Peyer's patch (tissue), 4 donors: ENCODE data around the gene NAGPA. TPM values are rescaled to one million over a fixed set of nuclear protein-coding genes. Genes with fewer than 3 reads are reported as not detected.

Source experiments
- DNase-seq, 3 donors: peaks; one replicate each; pipeline ENCODE4 v3.0.0-alpha.2; 2017 to 2019
- H3K27ac ChIP-seq, 4 donors: fragments of 200-600 bp; sonication (generic); one replicate each; pipeline ENCODE4 v1.5.1; 2016 to 2019
- H3K27me3 ChIP-seq, 2 donors: fragments of 200-600 bp; sonication (generic); one replicate each; pipeline ENCODE4 v1.5.1; 2019
- H3K36me3 ChIP-seq, 3 donors: fragments of 200-600 bp; sonication (generic); one replicate each; pipeline ENCODE4 v1.5.1; 2016 to 2019
- H3K4me1 ChIP-seq, 4 donors: fragments of 200-600 bp; sonication (generic); one replicate each; pipeline ENCODE4 v1.5.1; 2016 to 2019
- H3K4me3 ChIP-seq, 4 donors: fragments of 200-600 bp; sonication (generic); 1 replicate in 3 of 4; 2 replicates in 1 of 4; pipeline ENCODE4 v1.5.1; 2016 to 2019; ENCODE audit warnings: mild to moderate bottlenecking in 1 of 4
- H3K9me3 ChIP-seq, 4 donors: fragments of 200-600 bp; sonication (generic); one replicate each; pipeline ENCODE4 v1.5.1; 2016 to 2019; ENCODE audit warnings: mild to moderate bottlenecking in 1 of 4
- CTCF ChIP-seq, 6 experiments: fragments of 450-650 bp in 4 of 6; fragments of 200-600 bp in 2 of 6; sonication (generic) in 1 of 6; IDR thresholded peaks; one replicate each; pipeline ENCODE4 v1.5.1; 2017 to 2019; ENCODE audit warnings: antibody characterized with exemption in 6 of 6, mild to moderate bottlenecking in 3 of 6, moderate library complexity in 1 of 6
- POLR2A ChIP-seq, 2 donors: fragments of 450-650 bp; IDR thresholded peaks; one replicate each; pipeline ENCODE4 v1.5.1; 2017; ENCODE audit warnings: antibody characterized with exemption in 2 of 2, mild to moderate bottlenecking in 2 of 2, moderate library complexity in 2 of 2
- total RNA-seq, 4 donors: library from RNA; depleted of rRNA; stranded (reverse); fragments of >200 nt; gene quantifications; one replicate each; pipeline ENCODE4 v1.1.0, GENCODE V29; 2016

Gene NAGPA
- total RNA-seq, 4 donors from 2014 or later = 50.4 to 104 (median 61.0) TPM

- Histone ChIP-seq H3K4me1 (no peaks in the 10 kb centered on the region), H3K36me3 (no peaks in the 10 kb centered on the region), H3K4me3 (no peak overlapping the region), H3K9me3 (no peaks in the 10 kb centered on the region), H3K27ac (no peak overlapping the region), H3K27me3 (no peaks in the 10 kb centered on the region)
- no peak for DNase-seq
- TF ChIP-seq POLR2A (IDR thresholded peaks at IDR 0.05) (no peak), CTCF (IDR thresholded peaks at IDR 0.05) (no peak)
Observed at GRCh38 chr16:5003828-5004227, 29.9 kb downstream of the NAGPA start.

DNA sequence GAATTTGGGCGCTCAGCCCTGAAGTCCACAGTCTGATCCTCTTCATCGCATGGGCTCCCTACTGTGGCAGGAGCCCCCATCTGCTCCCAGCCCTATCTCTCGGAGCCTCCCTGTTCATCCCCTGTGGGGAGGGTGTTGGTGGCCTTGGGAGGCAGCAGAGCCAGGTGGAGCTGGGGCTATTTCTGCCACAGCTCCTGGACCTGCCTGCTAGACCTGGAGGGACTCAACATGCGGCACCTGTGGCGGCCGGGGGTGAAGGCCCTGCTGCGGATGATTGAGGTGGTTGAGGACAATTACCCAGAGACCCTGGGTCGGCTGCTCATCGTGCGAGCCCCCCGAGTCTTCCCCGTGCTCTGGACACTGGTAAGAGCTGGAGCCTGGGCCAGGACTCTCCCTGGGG lies 30.5 kb downstream of the NAGPA start:
- Histone ChIP-seq H3K36me3 (no peaks in the 10 kb centered on the region), H3K27ac (no peak overlapping the region), H3K4me3 (no peak overlapping the region), H3K4me1 (no peaks in the 10 kb centered on the region), H3K27me3 (no peaks in the 10 kb centered on the region), H3K9me3 (no peaks in the 10 kb centered on the region)
- no peak for DNase-seq
- no peak for TF ChIP-seq POLR2A (IDR thresholded peaks at IDR 0.05)
- TF ChIP-seq CTCF (IDR thresholded peaks at IDR 0.05) = no peak

DNA sequence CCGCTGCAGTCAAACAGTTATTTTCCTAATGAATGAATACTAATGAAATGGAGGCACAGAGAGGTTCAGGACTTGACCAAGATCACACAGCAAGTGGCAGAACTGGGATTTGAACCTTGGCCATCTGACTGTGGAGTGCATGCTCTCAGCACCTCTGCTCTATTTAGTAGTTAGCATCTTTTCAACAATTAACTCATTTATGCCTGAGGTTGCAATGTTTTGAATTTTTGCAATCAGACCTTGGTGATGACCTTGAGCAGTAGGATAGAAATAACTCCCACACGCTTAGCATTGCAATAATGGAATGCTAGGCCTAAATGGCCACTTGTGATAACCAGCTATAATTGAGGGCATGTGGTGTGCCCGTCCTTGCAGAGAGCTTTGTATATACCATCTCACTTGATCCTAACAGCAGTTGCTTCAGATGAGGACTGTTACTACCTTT lies 31.0 kb downstream of the NAGPA start:
- Histone ChIP-seq H3K36me3 (no peaks in the 10 kb centered on the region), H3K4me1 (no peaks in the 10 kb centered on the region), H3K9me3 (no peaks in the 10 kb centered on the region), H3K4me3 (no peak overlapping the region), H3K27ac (no peak overlapping the region), H3K27me3 (no peaks in the 10 kb centered on the region)
- TF ChIP-seq CTCF (IDR thresholded peaks at IDR 0.05) = no peak
- no peak for TF ChIP-seq POLR2A (IDR thresholded peaks at IDR 0.05)
- DNase-seq = no peak

- no peaks in the 10 kb centered on the region for H3K36me3 ChIP-seq
- H3K4me1 ChIP-seq = no peaks in the 10 kb centered on the region
- no peak for DNase-seq
- H3K9me3 ChIP-seq = no peaks in the 10 kb centered on the region
- H3K4me3 ChIP-seq = no peak overlapping the region
- TF ChIP-seq POLR2A (IDR thresholded peaks at IDR 0.05) (no peak), CTCF (IDR thresholded peaks at IDR 0.05) (no peak)
- H3K27ac ChIP-seq = no peak overlapping the region
- H3K27me3 ChIP-seq = no peaks in the 10 kb centered on the region
Observed at GRCh38 chr16:5001986-5002385, 31.7 kb downstream of the NAGPA start.

DNA sequence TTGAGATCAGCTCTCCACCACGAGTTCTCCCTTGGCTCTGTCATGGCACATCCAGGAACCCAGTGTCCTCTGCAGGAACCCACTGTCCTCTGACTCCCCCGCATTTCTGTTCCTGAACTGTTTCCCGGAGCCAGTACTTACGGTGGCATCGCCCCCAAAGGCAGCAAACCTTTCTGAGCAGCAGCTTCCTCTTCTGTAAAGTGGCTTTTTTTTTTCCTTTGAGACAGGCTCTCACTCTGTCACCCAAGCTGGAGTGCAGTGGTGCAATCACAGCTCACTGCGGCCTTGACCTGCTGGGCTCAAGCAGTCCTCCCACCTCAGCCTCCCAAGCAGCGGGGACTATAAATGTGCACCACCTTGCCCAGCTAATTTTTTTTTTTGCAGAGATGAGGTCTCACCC lies 32.2 kb downstream of the NAGPA start:
- TF ChIP-seq CTCF (IDR thresholded peaks at IDR 0.05) (no peak), POLR2A (IDR thresholded peaks at IDR 0.05) (no peak)
- Histone ChIP-seq H3K27me3 (no peaks in the 10 kb centered on the region), H3K27ac (no peak overlapping the region), H3K36me3 (no peaks in the 10 kb centered on the region), H3K4me1 (no peaks in the 10 kb centered on the region), H3K9me3 (no peaks in the 10 kb centered on the region), H3K4me3 (no peak overlapping the region)
- DNase-seq = no peak

DNA sequence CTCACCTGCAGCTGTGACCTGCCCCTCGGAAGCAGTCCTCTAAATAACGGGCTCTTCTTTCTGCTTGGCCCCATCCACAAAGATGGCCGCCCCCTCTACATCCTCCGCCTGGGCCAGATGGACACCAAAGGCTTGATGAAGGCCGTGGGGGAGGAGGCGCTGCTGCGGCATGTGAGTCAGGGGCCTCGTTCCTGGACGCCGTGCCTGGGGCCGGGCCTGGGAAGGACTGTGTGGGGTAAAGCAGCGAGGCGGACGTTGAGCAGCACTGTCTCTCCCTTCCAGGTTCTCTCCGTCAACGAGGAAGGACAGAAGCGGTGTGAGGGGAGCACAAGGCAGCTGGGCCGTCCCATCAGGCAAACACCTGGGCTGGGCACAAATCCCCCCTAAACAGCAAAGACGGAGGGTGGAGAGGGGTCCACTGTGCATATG lies 33.1 kb downstream of the NAGPA start:
- H3K4me1 ChIP-seq = no peaks in the 10 kb centered on the region
- TF ChIP-seq CTCF (IDR thresholded peaks at IDR 0.05) = no peak
- no peak overlapping the region for H3K27ac ChIP-seq
- no peaks in the 10 kb centered on the region for H3K27me3 ChIP-seq
- H3K4me3 ChIP-seq = no peak overlapping the region
- DNase-seq = no peak
- no peaks in the 10 kb centered on the region for H3K36me3 ChIP-seq
- no peaks in the 10 kb centered on the region for H3K9me3 ChIP-seq
